SIG-M5 (cell line): Measurements from ENCODE around the gene PYY.
"Not testable (repeated sequence)": the region's sequence is repeated elsewhere in the genome, so short reads cannot be mapped to it uniquely, and the experiment has no call there.

ENCODE experiments used
- DNase-seq: peaks from one replicate; lab custom pipeline; 2025; lab: John Stamatoyannopoulos, UW

The PYY gene

GRCh38 chr17:43953746-43954145 is at the start of gene PYY:
TSS of gene PYY (minus strand) at chr17:43953940. CDS start at chr17:43953483, 457 bp downstream.
- DNase-seq, result no peak

- DNase-seq, result no peak
Measured at GRCh38 chr17:44002141-44002848, 48.6 kb upstream of the PYY start.

GRCh38 chr17:44001461-44001920 is 47.8 kb upstream of the PYY start:
- no peak for DNase-seq

GRCh38 chr17:44000871-44001460 is 47.2 kb upstream of the PYY start:
- DNase-seq, result no peak

GRCh38 chr17:44000141-44000860 is 46.6 kb upstream of the PYY start:
- no peak for DNase-seq

GRCh38 chr17:43999024-43999423 is 45.3 kb upstream of the PYY start:
- DNase-seq, result no peak

GRCh38 chr17:43998552-43998951 is 44.8 kb upstream of the PYY start:
- DNase-seq, result no peak

- DNase-seq, result not testable (repeated sequence)
Measured at GRCh38 chr17:43997180-43997579, 43.4 kb upstream of the PYY start.

GRCh38 chr17:43995150-43995471 is 41.4 kb upstream of the PYY start:
- DNase-seq, result no peak

- no peak for DNase-seq
Measured at GRCh38 chr17:43994272-43995149, 40.8 kb upstream of the PYY start.

GRCh38 chr17:43992641-43993040 is 38.9 kb upstream of the PYY start:
- no peak for DNase-seq

- no peak for DNase-seq
Measured at GRCh38 chr17:43988301-43988700, 34.6 kb upstream of the PYY start.

- no peak for DNase-seq
Measured at GRCh38 chr17:43987131-43988021, 33.6 kb upstream of the PYY start.

- DNase-seq, result no peak
Measured at GRCh38 chr17:43986225-43986981, 32.7 kb upstream of the PYY start.

- no peak for DNase-seq
Measured at GRCh38 chr17:43984521-43984920, 30.8 kb upstream of the PYY start.

- DNase-seq, result no peak
Measured at GRCh38 chr17:43983515-43984411, 30.0 kb upstream of the PYY start.

GRCh38 chr17:43983196-43983514 is 29.4 kb upstream of the PYY start:
- no peak for DNase-seq

GRCh38 chr17:43982171-43982570 is 28.4 kb upstream of the PYY start:
- DNase-seq, result no peak

- DNase-seq, result no peak
Measured at GRCh38 chr17:43979671-43980070, 25.9 kb upstream of the PYY start.

GRCh38 chr17:43979011-43979410 is 25.3 kb upstream of the PYY start:
- DNase-seq, result no peak
